SK-N-DZ (cell line): Measurements from ENCODE around the gene PLCG2.
"Not testable (repeated sequence)": the region's sequence is repeated elsewhere in the genome, so short reads cannot be mapped to it uniquely, and the experiment has no call there.

Source experiments
- DNase-seq: peaks from one replicate; pipeline ENCODE4 v3.0.0-alpha.2; 2015; ENCODE audit warnings: low spot score

PLCG2 gene

GRCh38 chr16:81790277-81790676, 11.2 kb downstream of the PLCG2 start:
- DNase-seq: no peak

- DNase-seq: no peak
These were observed 11.8 kb downstream of the PLCG2 start for GRCh38 chr16:81790830-81791435.

GRCh38 chr16:81792828-81793227, 13.7 kb downstream of the PLCG2 start:
- DNase-seq: no peak

GRCh38 chr16:81795193-81795592, 16.1 kb downstream of the PLCG2 start:
- no peak for DNase-seq

GRCh38 chr16:81796035-81796434, 16.9 kb downstream of the PLCG2 start:
- no peak for DNase-seq

- DNase-seq: no peak
These were observed 17.7 kb downstream of the PLCG2 start for GRCh38 chr16:81796583-81797346.

- DNase-seq: no peak
These were observed 18.4 kb downstream of the PLCG2 start for GRCh38 chr16:81797443-81797842.

GRCh38 chr16:81798311-81799137, 19.4 kb downstream of the PLCG2 start:
- no peak for DNase-seq

GRCh38 chr16:81799138-81799504, 20.0 kb downstream of the PLCG2 start:
- no peak for DNase-seq

- not testable (repeated sequence) for DNase-seq
These were observed 22.6 kb downstream of the PLCG2 start for GRCh38 chr16:81801724-81802123.

- no peak for DNase-seq
These were observed 24.2 kb downstream of the PLCG2 start for GRCh38 chr16:81803332-81803731.

- no peak for DNase-seq
These were observed 25.1 kb downstream of the PLCG2 start for GRCh38 chr16:81804134-81804610.

- no peak for DNase-seq
These were observed 27.6 kb downstream of the PLCG2 start for GRCh38 chr16:81806696-81807095.

GRCh38 chr16:81807767-81808358, 28.8 kb downstream of the PLCG2 start:
- DNase-seq: no peak

GRCh38 chr16:81808933-81809480, 29.9 kb downstream of the PLCG2 start:
- no peak for DNase-seq

GRCh38 chr16:81809567-81809966, 30.5 kb downstream of the PLCG2 start:
- DNase-seq: no peak

GRCh38 chr16:81810361-81810760, 31.3 kb downstream of the PLCG2 start:
- DNase-seq: no peak

- DNase-seq: no peak
These were observed 31.9 kb downstream of the PLCG2 start for GRCh38 chr16:81810894-81811538.

- DNase-seq: no peak
These were observed 34.6 kb downstream of the PLCG2 start for GRCh38 chr16:81813648-81814047.

GRCh38 chr16:81814751-81815428, 35.8 kb downstream of the PLCG2 start:
- DNase-seq: no peak

GRCh38 chr16:81815429-81815766, 36.3 kb downstream of the PLCG2 start:
- no peak for DNase-seq
